Neural crest cell (in vitro differentiated cells): Measurements from ENCODE around the gene BICDL1. TPM values are rescaled to one million over a fixed set of nuclear protein-coding genes. Genes with fewer than 3 reads are reported as not detected.

Source experiments
- DNase-seq: peaks from one replicate; pipeline ENCODE4 v3.0.0; 2021; ENCODE audit warnings: low read depth, mixed read lengths, low spot score
- H3K27ac Mint-ChIP-seq: one replicate; pipeline ENCODE4 v1.8.0; 2021; ENCODE audit warnings: mild to moderate bottlenecking, mixed read lengths; ENCODE audit not compliant: unreplicated experiment
- H3K27me3 Mint-ChIP-seq: 2 replicates; pipeline ENCODE4 v1.8.0; 2021; ENCODE audit warnings: low read depth, mild to moderate bottlenecking, mixed read lengths
- H3K36me3 Mint-ChIP-seq: 2 replicates; pipeline ENCODE4 v1.8.0; 2021; ENCODE audit warnings: low read depth, mild to moderate bottlenecking, mixed read lengths
- H3K4me1 Mint-ChIP-seq: 2 replicates; pipeline ENCODE4 v1.8.0; 2021; ENCODE audit warnings: mixed read lengths
- H3K4me3 Mint-ChIP-seq: one replicate; pipeline ENCODE4 v1.8.0; 2021; ENCODE audit warnings: mild to moderate bottlenecking, mixed read lengths
- H3K9me3 Mint-ChIP-seq: 2 replicates; pipeline ENCODE4 v1.8.0; 2021; ENCODE audit warnings: mixed read lengths
- CTCF ChIP-seq: fragments of 200-600 bp; sonication (generic); conservative IDR thresholded peaks from 2 replicates; pipeline ENCODE4 v1.5.0; 2021; ENCODE audit warnings: antibody characterized with exemption, mild to moderate bottlenecking
- total RNA-seq: library from RNA; stranded (reverse); gene quantifications from 2 replicates; pipeline ENCODE4 v1.2.1, GENCODE V29; 2021

The BICDL1 gene
- total RNA-seq, 1 donor from 2014 or later = 6.3 TPM

- Mint-ChIP-seq H3K4me1 (no peaks in the 10 kb centered on the region), H3K36me3 (peaks cover 27% of the 10 kb centered on the region), H3K4me3 (no peak overlapping the region), H3K27ac (no peak overlapping the region), H3K27me3 (no peaks in the 10 kb centered on the region), H3K9me3 (no peaks in the 10 kb centered on the region)
- DNase-seq = no peak
- no peak for TF ChIP-seq CTCF
Observed at GRCh38 chr12:120142231-120142877, 153.3 kb downstream of the BICDL1 start.

Other genes with a start within 250 kb of the BICDL1 start
- gene CIT, start 111.9 kb upstream of the BICDL1 start, total RNA-seq = 80.6 and 85.9 TPM in 2 replicates
- gene RAB35, start 127.5 kb downstream of the BICDL1 start, total RNA-seq = 45.1 and 54.1 TPM in 2 replicates
- 108 and 114 TPM in 2 replicates for gene GCN1, start 205.5 kb downstream of the BICDL1 start, total RNA-seq
- 2,997 and 3,023 TPM in 2 replicates for gene RPLP0, start 211.9 kb downstream of the BICDL1 start, total RNA-seq